OCI-LY3 (cell line): ENCODE results near the gene CDC37.

Experiments
- CTCF ChIP-seq: fragments of 200-600, 300-600 bp; sonication (generic); IDR thresholded peaks from 2 replicates; pipeline ENCODE4 v1.5.1; 2014; ENCODE audit warnings: antibody characterized with exemption, low read length, low read depth
- EZH2phosphoT487 ChIP-seq: fragments of 200-600 bp; shearing (Covaris generic); IDR thresholded peaks from 2 replicates; pipeline ENCODE4 v1.6.1; 2018; ENCODE audit warnings: antibody characterized with exemption, mixed run types, low read depth

DNA sequence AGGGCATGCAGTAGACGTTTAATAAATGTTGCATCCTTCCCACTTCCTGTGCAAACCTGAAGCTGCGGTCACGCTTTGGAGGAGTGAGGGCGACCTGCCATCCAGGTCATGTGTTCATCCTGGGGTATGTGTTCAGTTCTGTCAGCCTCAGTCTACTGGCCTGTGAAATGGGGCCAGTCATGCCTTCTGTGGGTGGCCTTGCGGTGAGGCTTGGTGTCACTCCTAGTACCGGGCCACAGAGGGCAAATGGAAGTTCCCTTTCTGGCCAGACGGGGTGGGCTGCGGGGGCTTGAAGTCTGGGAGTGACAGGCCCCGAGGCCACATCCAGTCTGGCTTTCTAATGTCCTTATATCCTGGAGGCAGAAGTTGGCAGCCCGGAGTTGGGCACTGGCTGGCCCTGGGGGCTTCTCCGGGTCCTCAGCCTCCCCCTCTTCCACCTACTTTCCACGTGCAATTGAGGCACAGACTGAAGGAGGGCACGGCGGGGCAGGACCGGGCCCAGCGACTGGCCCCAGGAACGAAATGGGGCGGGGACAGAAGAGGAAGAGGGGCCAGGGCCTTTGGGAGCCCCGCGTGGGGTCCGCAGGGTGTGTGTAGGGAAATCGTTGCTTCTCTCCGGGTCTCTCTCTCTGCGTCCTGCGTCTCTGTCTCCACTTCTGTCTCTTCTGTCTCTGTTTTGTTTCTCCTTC is 28.1 kb upstream of the CDC37 start:
- TF ChIP-seq CTCF, result no peak
- TF ChIP-seq EZH2phosphoT487, result no peak
